Gastrocnemius medialis (tissue), 4 donors: ENCODE data around the gene SND1. TPM values are rescaled to one million over a fixed set of nuclear protein-coding genes. Genes with fewer than 3 reads are reported as not detected.

Experiments
- ATAC-seq, 2 donors: fragments of 150-250 bp; one replicate each; pipeline ENCODE4 v1.9.1; 2016
- DNase-seq, 2 donors: peaks; one replicate each; pipeline ENCODE4 v3.0.0-alpha.2; 2019
- H3K27ac ChIP-seq, 4 donors: fragments of 200-600 bp; sonication (generic); 1 replicate in 1 of 4; 2 replicates in 3 of 4; pipeline ENCODE4 v1.5.1; 2016 to 2018; ENCODE audit warnings: mild to moderate bottlenecking in 2 of 4, moderate library complexity in 1 of 4
- H3K27me3 ChIP-seq, 3 donors: fragments of 200-600 bp; sonication (generic) in 2 of 3; 1 replicate in 1 of 3; 2 replicates in 2 of 3; pipeline versions ENCODE4 v1.5.1 to v1.6.0; 2016 to 2019; ENCODE audit warnings: mild to moderate bottlenecking in 1 of 3, moderate library complexity in 1 of 3
- H3K36me3 ChIP-seq, 2 donors: fragments of 200-600 bp; sonication (generic) in 1 of 2; one replicate each; pipeline ENCODE4 v1.5.1; 2017 to 2018
- H3K4me1 ChIP-seq, 2 donors: fragments of 200-600 bp; sonication (generic) in 1 of 2; one replicate each; pipeline ENCODE4 v1.5.1; 2016 to 2017; ENCODE audit warnings: mild to moderate bottlenecking in 2 of 2
- H3K4me3 ChIP-seq, 4 donors: fragments of 200-600 bp; sonication (generic) in 3 of 4; 1 replicate in 1 of 4; 2 replicates in 3 of 4; pipeline ENCODE4 v1.5.1; 2016 to 2019; ENCODE audit warnings: mild to moderate bottlenecking in 2 of 4
- H3K9me3 ChIP-seq, 3 donors: fragments of 200-600 bp; sonication (generic) in 2 of 3; 1 replicate in 1 of 3; 2 replicates in 2 of 3; pipeline ENCODE4 v1.5.1; 2016 to 2019
- POLR2A ChIP-seq, 2 donors: fragments of 450-650 bp; IDR thresholded peaks; one replicate each; pipeline ENCODE4 v1.6.1; 2017; ENCODE audit warnings: antibody characterized with exemption in 2 of 2, mild to moderate bottlenecking in 2 of 2, moderate library complexity in 2 of 2
- in situ Hi-C, 4 donors: fragments of 200-750 bp; cut with MboI; loops; one replicate each; pipeline versions ENCODE4 v1.15.0 to v1.8.0; 2017; ENCODE audit warnings: low sequenced_read_pairs in 4 of 4
- intact Hi-C: fragments of 100-400 bp; cut with DNase I; formaldehyde crosslinking; loops from one replicate; pipeline ENCODE4 v1.15.1; 2023; ENCODE audit warnings: low total_unique reads
- total RNA-seq, 4 donors: library from RNA; depleted of rRNA; stranded (reverse); fragments of >200 nt; gene quantifications; one replicate each; pipeline versions ENCODE4 v1.1.0 to v1.2.3, GENCODE V29; 2016
- TF ChIP-seq, protein P1 (sequence below), 5 experiments: fragments of 450-650 bp in 3 of 5; fragments of 200-600 bp in 2 of 5; sonication (generic) in 2 of 5; IDR thresholded peaks in 4 of 5; conservative IDR thresholded peaks in 1 of 5; 1 replicate in 4 of 5; 2 replicates in 1 of 5; pipeline ENCODE4 v1.5.1; 2016 to 2019; ENCODE audit warnings: antibody characterized with exemption in 5 of 5, mild to moderate bottlenecking in 3 of 5, moderate library complexity in 3 of 5

The SND1 gene
- total RNA-seq, 4 donors from 2014 or later, result 30.4 to 73.0 (median 50.3) TPM

DNA sequence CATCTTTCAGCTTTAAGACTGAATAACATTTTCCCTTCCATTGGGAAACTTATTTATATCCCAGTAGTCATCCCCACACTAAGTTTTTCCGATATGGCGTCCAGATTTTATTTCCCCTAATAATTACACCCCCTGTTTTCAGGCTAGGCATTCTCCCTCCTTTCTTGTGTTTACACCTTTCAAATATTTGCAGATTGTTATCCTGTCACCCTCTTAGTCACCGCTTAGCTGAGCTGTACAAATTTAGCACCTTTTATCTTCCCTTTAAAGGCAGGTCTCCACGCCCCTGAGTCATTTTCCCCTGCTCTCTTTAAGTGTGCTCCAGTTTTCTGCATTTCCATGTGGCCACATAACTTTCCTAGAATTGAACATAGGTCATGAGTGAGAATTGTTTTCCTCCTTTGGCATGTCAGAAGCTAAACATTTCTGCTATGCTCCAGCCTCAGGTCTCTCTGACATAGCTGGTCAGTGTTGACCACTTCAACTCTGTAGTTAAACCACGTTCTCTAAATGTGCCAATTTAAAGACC is 331.9 kb downstream of the SND1 start:
- no peaks in the 10 kb centered on the region for H3K4me1 ChIP-seq
- no peaks in the 10 kb centered on the region for H3K36me3 ChIP-seq
- TF ChIP-seq, protein P1, sequence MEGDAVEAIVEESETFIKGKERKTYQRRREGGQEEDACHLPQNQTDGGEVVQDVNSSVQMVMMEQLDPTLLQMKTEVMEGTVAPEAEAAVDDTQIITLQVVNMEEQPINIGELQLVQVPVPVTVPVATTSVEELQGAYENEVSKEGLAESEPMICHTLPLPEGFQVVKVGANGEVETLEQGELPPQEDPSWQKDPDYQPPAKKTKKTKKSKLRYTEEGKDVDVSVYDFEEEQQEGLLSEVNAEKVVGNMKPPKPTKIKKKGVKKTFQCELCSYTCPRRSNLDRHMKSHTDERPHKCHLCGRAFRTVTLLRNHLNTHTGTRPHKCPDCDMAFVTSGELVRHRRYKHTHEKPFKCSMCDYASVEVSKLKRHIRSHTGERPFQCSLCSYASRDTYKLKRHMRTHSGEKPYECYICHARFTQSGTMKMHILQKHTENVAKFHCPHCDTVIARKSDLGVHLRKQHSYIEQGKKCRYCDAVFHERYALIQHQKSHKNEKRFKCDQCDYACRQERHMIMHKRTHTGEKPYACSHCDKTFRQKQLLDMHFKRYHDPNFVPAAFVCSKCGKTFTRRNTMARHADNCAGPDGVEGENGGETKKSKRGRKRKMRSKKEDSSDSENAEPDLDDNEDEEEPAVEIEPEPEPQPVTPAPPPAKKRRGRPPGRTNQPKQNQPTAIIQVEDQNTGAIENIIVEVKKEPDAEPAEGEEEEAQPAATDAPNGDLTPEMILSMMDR (IDR thresholded peaks at IDR 0.05 in 4 of 5, conservative IDR thresholded peaks at IDR 0.05 in 1 of 5), result no peak
- TF ChIP-seq POLR2A (IDR thresholded peaks at IDR 0.05), result no peak
- H3K4me3 ChIP-seq, result no peak overlapping the region
- no peaks in the 10 kb centered on the region for H3K27me3 ChIP-seq
- no peak for ATAC-seq
- H3K27ac ChIP-seq, result no peak overlapping the region
- no peaks in the 10 kb centered on the region for H3K9me3 ChIP-seq
- intact Hi-C loops, result no loop called here
- in situ Hi-C loops, result no loop called here
- no peak for DNase-seq

DNA sequence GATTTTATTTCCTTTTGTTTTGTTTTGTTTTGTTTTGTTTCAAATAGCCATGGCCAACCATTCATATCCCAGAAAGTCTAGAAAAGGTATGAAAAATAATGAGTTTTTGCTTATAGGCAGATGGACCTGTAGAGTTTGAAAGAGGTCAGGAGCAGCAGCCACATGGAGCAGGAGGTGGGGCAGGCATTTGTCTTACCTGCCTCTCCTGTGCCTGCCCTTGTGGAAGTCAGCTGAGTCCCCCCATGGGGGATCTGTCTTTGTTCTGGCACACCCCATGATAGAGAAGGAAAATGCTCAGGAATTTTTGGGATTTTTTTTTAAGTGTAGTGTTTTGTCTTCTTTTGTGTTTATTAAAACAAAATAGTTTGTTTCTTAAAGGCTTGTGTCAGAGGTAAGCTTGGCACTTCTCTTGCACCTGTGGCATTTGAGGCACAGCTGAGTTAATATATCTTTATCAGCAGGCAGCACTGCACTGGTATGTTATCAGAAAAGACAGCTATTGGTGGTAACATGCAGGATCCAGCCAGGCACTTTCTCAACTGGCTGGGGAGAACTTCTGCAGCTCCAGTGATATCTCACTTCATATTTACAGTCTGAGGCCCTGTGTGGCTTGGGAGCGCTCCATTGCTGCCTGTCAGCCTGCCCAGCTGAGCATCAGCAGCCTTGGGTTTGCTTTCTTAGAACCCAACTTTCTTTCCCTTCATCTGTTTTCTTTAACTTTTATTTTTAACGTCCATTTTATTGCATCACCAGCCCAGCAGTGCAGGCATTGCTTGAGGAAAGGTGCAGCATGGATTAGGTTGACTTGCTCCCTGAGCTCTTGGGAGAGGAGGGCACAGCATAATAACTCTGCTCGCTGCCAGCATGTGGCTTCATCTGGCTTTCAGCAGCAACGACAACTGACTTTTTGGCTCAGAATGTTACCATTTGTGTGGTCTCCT is 334.9 kb downstream of the SND1 start:
- in situ Hi-C loops, result no loop called here
- peaks cover 0 to 7% of the 10 kb centered on the region in 2 donors for H3K36me3 ChIP-seq
- no peak overlapping the region for H3K27ac ChIP-seq
- TF ChIP-seq, protein P1 (IDR thresholded peaks at IDR 0.05 in 4 of 5, conservative IDR thresholded peaks at IDR 0.05 in 1 of 5), result no peak
- ATAC-seq, result peak; percentile 46 to 52
- H3K9me3 ChIP-seq, result no peaks in the 10 kb centered on the region
- intact Hi-C loops, result no loop called here
- DNase-seq, result no peak
- H3K4me1 ChIP-seq, result no peaks in the 10 kb centered on the region
- H3K4me3 ChIP-seq, result no peak overlapping the region
- H3K27me3 ChIP-seq, result no peaks in the 10 kb centered on the region

DNA sequence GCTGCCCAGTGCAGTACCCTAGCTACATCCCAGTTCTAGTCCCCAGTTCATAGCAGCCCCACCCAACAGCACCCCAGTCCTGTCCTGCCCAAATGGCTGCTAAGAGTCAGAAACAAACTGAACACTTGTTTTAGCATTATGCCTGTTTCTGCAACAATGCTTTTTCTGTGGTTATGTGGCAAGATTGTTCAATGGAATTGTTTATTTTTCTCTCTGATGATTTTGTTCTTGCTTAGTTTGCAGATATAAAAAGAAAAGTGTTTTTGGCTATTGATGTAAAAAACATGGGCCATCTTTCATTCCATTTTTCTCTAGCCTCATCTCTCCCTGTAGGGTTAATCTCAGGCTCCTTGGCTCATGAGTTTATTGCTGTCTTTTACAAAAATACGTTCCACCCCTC is 336.8 kb downstream of the SND1 start:
- intact Hi-C loops, result no loop called here
- in situ Hi-C loops, result no loop called here
- Histone ChIP-seq H3K9me3 (no peaks in the 10 kb centered on the region), H3K4me3 (no peak overlapping the region), H3K27me3 (no peaks in the 10 kb centered on the region), H3K4me1 (no peaks in the 10 kb centered on the region), H3K36me3 (peaks cover 0 to 7% of the 10 kb centered on the region in 2 donors), H3K27ac (no peak overlapping the region)
- no peak for TF ChIP-seq POLR2A (IDR thresholded peaks at IDR 0.05)
- TF ChIP-seq, protein P1 (IDR thresholded peaks at IDR 0.05 in 4 of 5, conservative IDR thresholded peaks at IDR 0.05 in 1 of 5), result no peak
- DNase-seq (no peak), ATAC-seq (no peak)

DNA sequence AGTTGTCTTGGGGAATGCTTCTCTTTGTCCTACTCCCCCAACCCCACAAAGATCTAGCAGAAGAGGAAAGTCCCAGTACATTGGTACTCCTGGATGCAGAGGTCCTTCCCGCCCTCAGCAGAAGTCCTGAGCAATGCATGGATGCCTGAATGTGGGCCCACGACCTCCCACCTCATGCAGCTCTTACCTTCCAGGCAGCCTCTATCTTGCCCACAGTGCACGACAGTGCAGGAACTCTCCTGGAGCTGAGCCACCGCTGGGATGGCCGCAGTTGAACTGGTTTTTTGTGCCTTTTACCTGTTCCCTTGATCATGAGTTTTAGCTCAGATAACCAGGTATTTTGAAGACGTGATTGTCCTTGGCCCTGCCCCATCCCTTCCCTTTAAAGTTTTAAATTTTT is 341.3 kb downstream of the SND1 start:
- no peak for TF ChIP-seq POLR2A (IDR thresholded peaks at IDR 0.05)
- TF ChIP-seq, protein P1 (IDR thresholded peaks at IDR 0.05 in 4 of 5, conservative IDR thresholded peaks at IDR 0.05 in 1 of 5), result no peak
- H3K4me1 ChIP-seq, result peaks cover 12 to 18% of the 10 kb centered on the region in 2 donors
- in situ Hi-C loops, result no loop called here
- peaks cover 0 to 7% of the 10 kb centered on the region in 2 donors for H3K36me3 ChIP-seq
- H3K27me3 ChIP-seq, result no peaks in the 10 kb centered on the region
- no peaks in the 10 kb centered on the region for H3K9me3 ChIP-seq
- H3K4me3 ChIP-seq, result no peak overlapping the region
- H3K27ac ChIP-seq, result no peak overlapping the region
- DNase-seq (no peak), ATAC-seq (no peak)
- intact Hi-C loops, result no loop called here
